ENCODE data around the gene CRTAC1.

Gene CRTAC1

DNA sequence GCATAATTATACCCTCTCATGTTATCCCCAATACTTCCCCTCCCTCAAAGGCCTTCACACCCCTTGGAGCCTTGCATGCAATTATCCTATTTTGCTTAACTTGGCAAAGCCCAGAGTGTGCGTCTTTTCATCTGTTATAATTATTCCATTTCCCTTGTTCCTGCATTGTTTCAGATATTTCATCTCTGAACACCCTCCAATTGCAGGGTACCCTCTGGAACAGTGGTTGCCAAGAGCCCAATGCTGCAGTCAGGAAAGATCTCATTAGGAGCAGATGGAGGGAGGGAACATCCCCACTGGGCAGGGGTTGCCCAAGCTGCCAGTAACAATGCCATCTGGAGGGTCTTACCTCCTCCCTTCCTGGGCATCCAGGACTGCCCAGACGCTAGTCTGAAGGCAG, 199.2 kb downstream of the CRTAC1 start:
- ATAC-seq, result no peak
- TF ChIP-seq ZFP30 (CRISPR knock-in tag; IDR thresholded peaks at IDR 0.05), result no peak
- no peak for TF ChIP-seq ZNF70 (CRISPR knock-in tag; IDR thresholded peaks at IDR 0.05)
- no peak for TF ChIP-seq ESRRG (CRISPR knock-in tag; IDR thresholded peaks at IDR 0.05)
- TF ChIP-seq TOX (CRISPR knock-in tag; IDR thresholded peaks at IDR 0.05; ENCODE audit: borderline replicate concordance), result no peak
- TF ChIP-seq CSDC2 (CRISPR knock-in tag; IDR thresholded peaks at IDR 0.05), result no peak
- TF ChIP-seq SNAI2 (CRISPR knock-in tag; IDR thresholded peaks at IDR 0.05), result no peak
- no peak for TF ChIP-seq ZC3H10 (CRISPR knock-in tag; IDR thresholded peaks at IDR 0.05)
- no peak for TF ChIP-seq RARB (CRISPR knock-in tag; IDR thresholded peaks at IDR 0.05)
- TF ChIP-seq GLIS3 (CRISPR knock-in tag; IDR thresholded peaks at IDR 0.05), result no peak
- no peak for TF ChIP-seq ISL1 (CRISPR knock-in tag; IDR thresholded peaks at IDR 0.05)
- TF ChIP-seq, protein P1, sequence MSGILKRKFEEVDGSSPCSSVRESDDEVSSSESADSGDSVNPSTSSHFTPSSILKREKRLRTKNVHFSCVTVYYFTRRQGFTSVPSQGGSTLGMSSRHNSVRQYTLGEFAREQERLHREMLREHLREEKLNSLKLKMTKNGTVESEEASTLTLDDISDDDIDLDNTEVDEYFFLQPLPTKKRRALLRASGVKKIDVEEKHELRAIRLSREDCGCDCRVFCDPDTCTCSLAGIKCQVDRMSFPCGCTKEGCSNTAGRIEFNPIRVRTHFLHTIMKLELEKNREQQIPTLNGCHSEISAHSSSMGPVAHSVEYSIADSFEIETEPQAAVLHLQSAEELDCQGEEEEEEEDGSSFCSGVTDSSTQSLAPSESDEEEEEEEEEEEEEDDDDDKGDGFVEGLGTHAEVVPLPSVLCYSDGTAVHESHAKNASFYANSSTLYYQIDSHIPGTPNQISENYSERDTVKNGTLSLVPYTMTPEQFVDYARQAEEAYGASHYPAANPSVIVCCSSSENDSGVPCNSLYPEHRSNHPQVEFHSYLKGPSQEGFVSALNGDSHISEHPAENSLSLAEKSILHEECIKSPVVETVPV (CRISPR knock-in tag; IDR thresholded peaks at IDR 0.05), result no peak
- TF ChIP-seq BACH2 (CRISPR knock-in tag; IDR thresholded peaks at IDR 0.05; ENCODE audit: borderline replicate concordance), result no peak
- no peak for TF ChIP-seq ARNTL (CRISPR knock-in tag; IDR thresholded peaks at IDR 0.05; ENCODE audit: borderline replicate concordance, low read depth)
- TF ChIP-seq PATZ1 (CRISPR knock-in tag; IDR thresholded peaks at IDR 0.05; ENCODE audit: borderline replicate concordance), result no peak
- no peak for TF ChIP-seq ZNF565 (CRISPR knock-in tag; conservative IDR thresholded peaks at IDR 0.05; ENCODE audit: low read depth)
- TF ChIP-seq, protein P2, sequence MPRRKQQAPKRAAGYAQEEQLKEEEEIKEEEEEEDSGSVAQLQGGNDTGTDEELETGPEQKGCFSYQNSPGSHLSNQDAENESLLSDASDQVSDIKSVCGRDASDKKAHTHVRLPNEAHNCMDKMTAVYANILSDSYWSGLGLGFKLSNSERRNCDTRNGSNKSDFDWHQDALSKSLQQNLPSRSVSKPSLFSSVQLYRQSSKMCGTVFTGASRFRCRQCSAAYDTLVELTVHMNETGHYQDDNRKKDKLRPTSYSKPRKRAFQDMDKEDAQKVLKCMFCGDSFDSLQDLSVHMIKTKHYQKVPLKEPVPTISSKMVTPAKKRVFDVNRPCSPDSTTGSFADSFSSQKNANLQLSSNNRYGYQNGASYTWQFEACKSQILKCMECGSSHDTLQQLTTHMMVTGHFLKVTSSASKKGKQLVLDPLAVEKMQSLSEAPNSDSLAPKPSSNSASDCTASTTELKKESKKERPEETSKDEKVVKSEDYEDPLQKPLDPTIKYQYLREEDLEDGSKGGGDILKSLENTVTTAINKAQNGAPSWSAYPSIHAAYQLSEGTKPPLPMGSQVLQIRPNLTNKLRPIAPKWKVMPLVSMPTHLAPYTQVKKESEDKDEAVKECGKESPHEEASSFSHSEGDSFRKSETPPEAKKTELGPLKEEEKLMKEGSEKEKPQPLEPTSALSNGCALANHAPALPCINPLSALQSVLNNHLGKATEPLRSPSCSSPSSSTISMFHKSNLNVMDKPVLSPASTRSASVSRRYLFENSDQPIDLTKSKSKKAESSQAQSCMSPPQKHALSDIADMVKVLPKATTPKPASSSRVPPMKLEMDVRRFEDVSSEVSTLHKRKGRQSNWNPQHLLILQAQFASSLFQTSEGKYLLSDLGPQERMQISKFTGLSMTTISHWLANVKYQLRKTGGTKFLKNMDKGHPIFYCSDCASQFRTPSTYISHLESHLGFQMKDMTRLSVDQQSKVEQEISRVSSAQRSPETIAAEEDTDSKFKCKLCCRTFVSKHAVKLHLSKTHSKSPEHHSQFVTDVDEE (CRISPR knock-in tag; IDR thresholded peaks at IDR 0.05), result no peak

DNA sequence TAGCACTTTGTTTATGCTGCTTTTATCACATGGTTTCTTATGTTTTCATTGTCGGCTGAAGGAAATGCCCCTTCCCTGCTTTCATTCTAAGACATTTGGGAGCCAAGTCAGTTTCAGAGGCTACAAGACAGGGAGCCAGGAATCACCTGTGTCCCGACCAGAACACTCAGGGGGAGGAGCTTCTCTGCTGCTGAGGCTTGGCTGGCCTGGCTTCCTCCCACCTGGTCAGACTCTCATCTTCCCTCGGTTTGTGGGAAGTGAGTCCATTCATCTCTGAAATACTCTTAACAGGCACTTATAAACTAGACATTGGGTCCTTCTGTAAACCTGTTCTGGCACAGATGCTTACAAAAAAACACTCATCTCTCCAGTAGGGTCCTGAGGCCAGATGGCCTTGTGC, 200.4 kb downstream of the CRTAC1 start:
- no peak for ATAC-seq
- TF ChIP-seq GLIS3 (CRISPR knock-in tag; IDR thresholded peaks at IDR 0.05) (no peak), PPARA (CRISPR knock-in tag; IDR thresholded peaks at IDR 0.05; ENCODE audit: borderline replicate concordance) (no peak), CSDC2 (CRISPR knock-in tag; IDR thresholded peaks at IDR 0.05) (no peak), SNAI2 (CRISPR knock-in tag; IDR thresholded peaks at IDR 0.05) (no peak), ZNF8 (CRISPR knock-in tag; IDR thresholded peaks at IDR 0.05) (no peak), CREB5 (CRISPR knock-in tag; IDR thresholded peaks at IDR 0.05; ENCODE audit: low read depth) (no peak), ARNTL (CRISPR knock-in tag; IDR thresholded peaks at IDR 0.05; ENCODE audit: borderline replicate concordance, low read depth) (no peak), TOX (CRISPR knock-in tag; IDR thresholded peaks at IDR 0.05; ENCODE audit: borderline replicate concordance) (no peak), TCF4 (CRISPR knock-in tag; IDR thresholded peaks at IDR 0.05; ENCODE audit: borderline replicate concordance) (no peak), ZFP3 (CRISPR knock-in tag; IDR thresholded peaks at IDR 0.05) (no peak), ISL1 (CRISPR knock-in tag; IDR thresholded peaks at IDR 0.05) (no peak), ZFP30 (CRISPR knock-in tag; IDR thresholded peaks at IDR 0.05) (no peak), ZNF70 (CRISPR knock-in tag; IDR thresholded peaks at IDR 0.05) (no peak), RARB (CRISPR knock-in tag; IDR thresholded peaks at IDR 0.05) (no peak), BACH2 (CRISPR knock-in tag; IDR thresholded peaks at IDR 0.05; ENCODE audit: borderline replicate concordance) (no peak), OSR1 (CRISPR knock-in tag; IDR thresholded peaks at IDR 0.05) (no peak), ZC3H10 (CRISPR knock-in tag; IDR thresholded peaks at IDR 0.05) (no peak), ZNF565 (CRISPR knock-in tag; conservative IDR thresholded peaks at IDR 0.05; ENCODE audit: low read depth) (no peak)
- TF ChIP-seq, protein P1 (CRISPR knock-in tag; IDR thresholded peaks at IDR 0.05), result no peak
- TF ChIP-seq, protein P2 (CRISPR knock-in tag; IDR thresholded peaks at IDR 0.05), result no peak

Measured in SK-N-SH treated with all-trans-retinoic acid at 6 μM for 48 hours (cell line).